DMS153 (cell line): ENCODE measurements around the gene WDR48.

Experiments used
- DNase-seq: peaks from one replicate; lab custom pipeline; 2025; lab: John Stamatoyannopoulos, UW

WDR48 gene

DNA sequence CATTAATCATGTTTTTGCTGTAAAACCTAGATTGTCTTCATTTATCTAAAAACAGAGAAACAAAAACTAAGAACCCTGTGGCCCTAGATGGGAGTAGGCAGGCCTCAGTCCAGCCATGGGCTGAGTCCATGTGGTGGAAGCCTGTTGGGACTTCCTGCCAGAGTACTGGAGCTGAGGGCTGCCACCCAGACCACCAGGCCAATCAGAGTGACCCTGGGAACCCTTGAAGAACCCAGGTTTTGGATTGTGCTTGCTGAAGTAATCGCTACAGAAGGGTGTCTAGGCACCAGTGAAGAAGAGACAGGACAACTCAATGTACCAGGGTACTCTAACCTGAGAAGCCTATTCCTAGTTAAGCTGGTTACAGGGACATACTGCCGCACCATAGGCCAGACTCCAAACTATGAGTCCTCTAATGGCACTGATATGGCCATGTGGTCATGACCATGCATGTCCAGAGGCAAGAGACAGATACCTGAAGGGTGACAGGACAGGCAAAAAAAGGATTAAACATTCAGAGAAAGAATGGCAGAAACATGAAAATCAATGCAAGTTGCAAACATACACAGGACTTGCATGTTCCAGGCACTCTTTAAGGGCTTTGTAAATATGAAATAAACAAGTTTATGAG lies 88.6 kb downstream of the WDR48 start:
- no peak for DNase-seq

DNA sequence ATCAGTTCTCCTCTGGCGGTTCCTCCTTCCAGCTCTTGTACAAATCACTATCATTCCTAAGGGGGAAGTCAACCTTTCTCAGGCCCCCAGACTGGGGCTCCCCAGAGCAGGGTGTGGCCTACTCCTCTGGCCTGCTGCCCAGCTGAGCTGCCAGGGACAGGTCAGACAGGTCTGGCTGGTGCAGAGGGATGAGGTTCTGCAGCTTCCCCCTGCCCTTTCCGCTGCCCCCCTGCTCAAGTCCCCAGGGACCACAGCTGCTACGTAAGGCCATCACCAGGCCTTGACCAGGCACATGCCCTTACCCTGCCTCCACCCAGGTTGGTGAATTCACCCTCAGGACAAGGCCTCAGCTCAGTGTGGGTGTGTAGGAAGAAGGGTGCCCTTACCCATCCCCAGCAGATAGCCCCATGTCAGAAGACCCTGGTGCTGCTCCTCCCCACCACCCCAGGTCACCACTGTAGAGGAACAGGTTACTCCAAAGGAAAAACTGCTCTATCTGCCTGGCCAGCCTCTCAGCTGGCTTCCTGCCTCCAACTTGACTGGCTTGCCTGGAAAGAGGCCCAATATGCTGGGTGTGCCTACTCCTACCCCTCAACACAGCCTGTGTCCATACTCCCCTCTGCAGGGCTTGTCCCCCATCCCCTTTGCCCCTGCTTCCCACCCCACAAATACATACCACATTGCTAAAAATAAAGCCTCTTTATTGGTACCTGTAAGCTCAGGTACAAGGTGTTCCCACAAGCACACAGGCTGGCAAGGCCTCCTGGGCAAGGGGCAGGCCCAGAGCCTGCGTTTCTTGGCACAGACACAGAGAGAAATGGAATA lies 89.6 kb downstream of the WDR48 start:
- DNase-seq, result peak; percentile 29

DNA sequence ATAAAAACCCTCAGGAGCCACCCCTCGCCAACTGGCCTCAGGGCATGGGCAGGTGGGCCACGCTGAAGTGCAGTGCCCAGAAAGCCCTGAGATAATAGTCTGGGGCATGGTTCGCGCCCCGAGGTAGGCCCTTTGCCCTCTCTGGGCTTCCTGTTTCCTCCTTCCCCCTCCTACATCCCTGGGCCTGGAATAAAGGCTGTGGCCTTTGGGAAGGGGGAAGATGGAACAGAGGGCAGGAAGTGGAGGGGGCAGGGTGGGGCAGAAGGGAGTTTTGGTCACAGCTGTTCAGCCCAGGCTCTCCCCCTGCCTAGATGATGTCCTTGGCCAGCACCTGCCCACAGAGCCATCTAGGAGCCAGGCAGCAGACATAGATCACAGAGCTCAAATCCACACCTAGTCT lies 90.3 kb downstream of the WDR48 start:
- DNase-seq, result peak; percentile 41

DNA sequence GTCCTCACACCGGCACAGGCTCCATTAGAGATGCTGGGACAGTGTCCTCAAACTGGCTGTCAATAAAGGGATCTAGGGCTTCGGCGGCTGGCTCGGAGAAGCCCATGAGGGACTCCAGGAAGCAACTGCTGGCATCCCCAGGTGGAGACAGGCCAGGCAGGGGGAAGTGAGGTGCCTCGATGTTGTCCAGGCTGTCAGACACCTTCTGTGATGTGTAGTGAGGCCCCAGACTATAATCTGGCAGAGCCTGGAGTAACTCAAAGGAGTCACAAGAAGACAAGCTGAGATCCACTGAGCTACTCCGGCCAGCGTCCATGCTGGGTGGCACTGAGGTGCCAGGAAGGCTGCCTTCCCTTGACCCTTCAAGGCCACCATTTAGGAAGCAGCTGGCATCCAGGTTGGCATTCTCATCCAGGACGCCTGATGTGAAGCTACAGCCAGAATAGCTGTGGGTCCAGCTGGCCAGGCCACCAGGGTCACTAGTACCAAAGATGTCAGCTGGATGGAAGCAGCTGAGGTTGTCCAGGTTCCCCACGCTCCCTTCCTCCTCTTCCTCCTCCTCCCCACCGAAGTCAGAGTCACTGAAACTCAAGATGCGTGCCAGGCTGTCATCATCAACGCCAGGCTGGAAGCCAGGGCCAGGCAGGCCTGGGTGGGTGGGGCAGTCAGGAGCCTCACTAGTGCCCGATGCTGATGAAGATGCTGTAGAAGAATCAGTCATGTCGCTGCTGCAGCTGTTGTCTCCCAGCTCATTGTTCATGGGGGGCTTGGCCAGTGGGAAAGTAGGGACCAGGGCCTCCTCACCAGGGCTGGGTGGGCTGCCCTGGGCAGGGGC lies 91.5 kb downstream of the WDR48 start:
- no peak for DNase-seq

DNA sequence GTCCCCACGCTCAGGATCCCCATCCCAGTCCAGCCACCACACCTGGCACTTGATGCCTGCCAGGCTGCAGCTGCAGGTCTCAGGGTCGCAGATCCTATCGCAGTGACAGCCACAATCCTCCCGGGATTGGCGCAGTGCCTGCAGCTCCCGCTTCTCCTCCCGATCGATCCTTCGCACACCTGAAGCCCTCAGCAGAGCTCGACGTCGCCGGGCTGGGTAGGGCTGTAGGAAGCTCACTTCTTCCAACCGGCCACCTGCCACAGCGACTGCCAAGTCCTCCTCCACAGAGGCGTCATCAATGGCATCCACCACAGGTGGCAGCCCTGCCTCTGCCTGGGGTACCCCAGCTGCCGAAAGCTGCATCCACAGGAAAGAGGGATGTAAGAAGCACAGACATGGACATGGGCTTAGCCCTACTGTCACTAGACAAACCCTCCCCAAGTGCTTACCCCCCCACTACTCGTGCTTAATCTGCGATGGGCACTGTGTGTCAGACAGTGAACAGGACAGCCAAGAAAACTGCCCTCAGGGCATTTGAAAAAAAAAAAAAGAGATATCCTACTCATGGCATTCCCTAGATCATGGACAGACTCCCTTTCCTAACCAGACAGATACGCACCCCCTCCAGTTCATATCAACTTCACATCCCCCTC lies 92.4 kb downstream of the WDR48 start:
- DNase-seq, result no peak

DNA sequence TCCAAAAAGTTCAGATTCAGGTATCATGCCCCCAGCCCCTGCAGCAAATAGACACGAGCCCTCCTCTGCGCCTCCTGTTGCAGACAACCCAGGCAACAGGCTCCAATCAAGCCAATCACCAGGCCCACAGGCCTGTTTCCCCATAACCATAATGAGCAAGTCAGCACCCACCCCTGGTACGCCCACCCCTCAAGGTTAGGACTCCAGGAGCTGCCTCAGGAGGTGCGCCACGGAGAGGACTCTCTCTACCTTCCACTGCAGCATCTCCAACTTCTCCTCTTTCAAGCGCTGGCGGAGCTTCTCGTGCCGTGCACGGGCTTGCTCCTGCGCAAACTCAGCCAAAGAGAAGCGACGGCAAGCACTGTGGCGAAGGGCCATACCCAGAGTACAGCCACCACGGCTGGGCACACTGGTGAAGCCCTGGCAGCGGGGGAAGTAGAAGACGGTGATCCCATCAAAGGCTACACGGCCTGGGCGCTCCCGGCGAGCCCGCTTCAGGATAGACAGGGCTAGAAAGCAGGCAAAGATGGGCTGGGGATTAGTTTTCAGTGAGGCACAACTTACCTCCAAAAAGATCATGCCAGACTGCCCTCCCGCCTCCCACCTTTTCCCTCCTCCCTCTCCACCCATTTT lies 93.0 kb downstream of the WDR48 start:
- DNase-seq, result no peak

DNA sequence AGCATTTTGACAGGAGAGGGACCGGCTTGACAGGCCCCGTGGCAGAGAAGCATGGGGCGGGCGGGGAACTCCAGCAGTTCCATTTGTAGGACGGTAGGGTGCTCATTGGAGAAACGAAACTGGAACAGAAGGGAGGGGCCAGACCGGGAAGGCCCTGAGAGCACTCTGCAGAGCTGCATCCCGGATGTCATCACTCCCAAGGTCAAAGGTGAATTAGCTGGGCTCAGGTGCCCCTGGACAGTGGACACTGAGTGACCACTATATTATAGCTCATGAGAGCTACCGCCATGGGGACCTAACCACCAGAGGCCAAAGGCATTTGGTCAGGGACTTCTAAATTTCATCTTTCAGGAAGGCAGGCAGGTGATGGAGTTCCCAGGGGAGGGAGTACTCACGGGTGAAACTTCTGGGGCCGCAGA lies 94.3 kb downstream of the WDR48 start:
- DNase-seq, result no peak
